GM19099 (cell line): Measurements from ENCODE around the gene PGBD5.

ENCODE experiments used
- POLR2A ChIP-seq: IDR thresholded peaks from 3 replicates; pipeline ENCODE4 v1.6.1; 2011; ENCODE audit warnings: low read depth; ENCODE audit not compliant: insufficient read length; ENCODE audit errors: extremely low read depth

Gene PGBD5

GRCh38 chr1:230391776-230392535 lies 34.2 kb downstream of the PGBD5 start:
- no peak for TF ChIP-seq POLR2A

GRCh38 chr1:230390371-230390770 lies 35.8 kb downstream of the PGBD5 start:
- TF ChIP-seq POLR2A: no peak

DNA sequence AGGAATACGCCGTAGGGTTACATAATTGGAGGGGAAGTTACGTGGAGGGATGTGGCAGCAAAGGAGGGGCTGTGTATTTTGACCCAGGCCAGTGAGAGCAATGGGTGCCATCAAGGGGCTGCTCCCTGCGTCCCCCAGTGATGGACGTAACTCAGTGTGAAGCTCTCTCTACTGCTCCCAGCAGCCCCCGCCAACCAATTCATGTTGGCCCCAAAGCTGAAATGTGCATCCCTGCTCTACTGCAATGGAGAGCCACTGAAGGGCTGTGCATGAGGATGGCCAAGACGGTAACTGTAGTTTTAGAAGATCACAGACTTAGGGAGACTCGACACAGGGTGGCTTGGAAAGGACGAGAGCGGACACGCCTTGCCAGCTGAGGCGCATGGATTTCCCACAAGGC lies 38.3 kb downstream of the PGBD5 start:
- TF ChIP-seq POLR2A: no peak

DNA sequence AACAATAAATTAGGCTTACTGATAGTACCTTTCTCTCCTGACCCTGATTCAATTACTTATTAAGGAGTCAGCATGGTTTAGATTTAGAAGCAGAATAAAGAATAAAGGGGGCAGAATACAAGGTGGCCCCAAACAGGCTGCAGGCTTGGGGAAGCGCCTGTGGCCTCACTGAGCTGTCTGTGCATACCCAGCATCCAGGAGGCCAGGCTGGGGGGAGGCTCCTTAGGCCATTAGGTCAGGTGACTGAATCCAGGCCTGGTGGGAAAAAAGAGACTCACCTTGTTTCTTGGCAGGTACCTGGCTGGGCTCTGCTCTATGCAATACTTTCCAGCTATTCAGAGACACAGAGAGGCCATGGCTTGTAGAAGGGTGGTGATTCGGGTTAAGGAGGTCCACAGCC lies 38.8 kb downstream of the PGBD5 start:
- no peak for TF ChIP-seq POLR2A

GRCh38 chr1:230386637-230387262 lies 39.4 kb downstream of the PGBD5 start:
- TF ChIP-seq POLR2A: no peak

- TF ChIP-seq POLR2A: no peak
Observed at GRCh38 chr1:230385930-230386329, 40.2 kb downstream of the PGBD5 start.

GRCh38 chr1:230385158-230385450 lies 41.0 kb downstream of the PGBD5 start:
- TF ChIP-seq POLR2A: no peak

GRCh38 chr1:230384380-230385157 lies 41.6 kb downstream of the PGBD5 start:
- no peak for TF ChIP-seq POLR2A

GRCh38 chr1:230383425-230383824 lies 42.7 kb downstream of the PGBD5 start:
- TF ChIP-seq POLR2A: no peak

DNA sequence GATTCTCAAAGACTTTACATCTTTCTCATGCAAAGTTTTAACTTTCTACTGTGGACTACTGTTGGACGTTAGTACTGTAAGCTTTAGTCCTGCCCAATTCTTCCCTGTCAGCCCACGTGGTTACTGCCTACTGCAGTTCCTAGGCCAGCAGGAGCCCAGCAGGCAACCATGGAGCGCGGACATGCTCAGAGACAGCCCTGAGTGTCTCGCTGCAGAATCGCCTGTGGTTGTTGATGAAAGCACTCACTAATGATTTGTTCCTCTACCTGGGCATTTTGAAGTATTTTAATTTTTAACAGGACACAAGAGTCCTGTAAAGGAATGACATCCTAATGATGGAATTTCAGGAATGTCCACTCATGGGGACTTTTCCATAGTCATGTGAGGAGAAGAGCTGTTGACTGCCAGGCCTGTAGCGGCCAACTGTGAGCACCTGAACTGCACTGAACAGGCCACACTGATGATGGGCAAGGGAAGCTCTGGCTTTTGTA lies 44.1 kb downstream of the PGBD5 start:
- TF ChIP-seq POLR2A: no peak

- TF ChIP-seq POLR2A: no peak
Observed at GRCh38 chr1:230381585-230381984, 44.5 kb downstream of the PGBD5 start.

GRCh38 chr1:230381049-230381467 lies 45.1 kb downstream of the PGBD5 start:
- TF ChIP-seq POLR2A: no peak

- TF ChIP-seq POLR2A: no peak
Observed at GRCh38 chr1:230379928-230380327, 46.2 kb downstream of the PGBD5 start.

- no peak for TF ChIP-seq POLR2A
Observed at GRCh38 chr1:230379462-230379861, 46.7 kb downstream of the PGBD5 start.

GRCh38 chr1:230377851-230378250 lies 48.3 kb downstream of the PGBD5 start:
- no peak for TF ChIP-seq POLR2A

GRCh38 chr1:230377324-230377723 lies 48.8 kb downstream of the PGBD5 start:
- TF ChIP-seq POLR2A: no peak
